Activated naive CD4-positive, alpha-beta T cell treated with anti-CD3 and anti-CD28 coated beads, Interleukin-2, amount 10 ng/mL, durations not matched to agents 7 days and 5 days (primary cell): ENCODE measurements around the gene STK11.

Experiments used
- CTCF ChIA-PET: fragments of 350-600 bp; sonication (Branson Sonifier 250); formaldehyde crosslinking; loops from one replicate; lab custom pipeline; 2021; ENCODE audit warnings: antibody characterized with exemption; lab: Charles Lee
- DNase-seq: peaks from one replicate; pipeline ENCODE4 v3.0.0-alpha.2; 2020
- H3K27ac Mint-ChIP-seq: one replicate; pipeline ENCODE4 v1.8.0; 2021; ENCODE audit warnings: mild to moderate bottlenecking, moderate library complexity, mixed read lengths
- H3K27me3 Mint-ChIP-seq: one replicate; pipeline ENCODE4 v1.8.0; 2021; ENCODE audit warnings: mild to moderate bottlenecking, mixed read lengths
- H3K36me3 Mint-ChIP-seq: one replicate; pipeline ENCODE4 v1.8.0; 2021; ENCODE audit warnings: mixed read lengths
- H3K4me1 Mint-ChIP-seq: one replicate; pipeline ENCODE4 v1.8.0; 2021; ENCODE audit warnings: mixed read lengths
- H3K4me3 Mint-ChIP-seq: one replicate; pipeline ENCODE4 v1.8.0; 2021; ENCODE audit warnings: mild to moderate bottlenecking, moderate library complexity, mixed read lengths
- H3K9me3 Mint-ChIP-seq: one replicate; pipeline ENCODE4 v1.8.0; 2021; ENCODE audit warnings: mixed read lengths

Gene STK11

DNA sequence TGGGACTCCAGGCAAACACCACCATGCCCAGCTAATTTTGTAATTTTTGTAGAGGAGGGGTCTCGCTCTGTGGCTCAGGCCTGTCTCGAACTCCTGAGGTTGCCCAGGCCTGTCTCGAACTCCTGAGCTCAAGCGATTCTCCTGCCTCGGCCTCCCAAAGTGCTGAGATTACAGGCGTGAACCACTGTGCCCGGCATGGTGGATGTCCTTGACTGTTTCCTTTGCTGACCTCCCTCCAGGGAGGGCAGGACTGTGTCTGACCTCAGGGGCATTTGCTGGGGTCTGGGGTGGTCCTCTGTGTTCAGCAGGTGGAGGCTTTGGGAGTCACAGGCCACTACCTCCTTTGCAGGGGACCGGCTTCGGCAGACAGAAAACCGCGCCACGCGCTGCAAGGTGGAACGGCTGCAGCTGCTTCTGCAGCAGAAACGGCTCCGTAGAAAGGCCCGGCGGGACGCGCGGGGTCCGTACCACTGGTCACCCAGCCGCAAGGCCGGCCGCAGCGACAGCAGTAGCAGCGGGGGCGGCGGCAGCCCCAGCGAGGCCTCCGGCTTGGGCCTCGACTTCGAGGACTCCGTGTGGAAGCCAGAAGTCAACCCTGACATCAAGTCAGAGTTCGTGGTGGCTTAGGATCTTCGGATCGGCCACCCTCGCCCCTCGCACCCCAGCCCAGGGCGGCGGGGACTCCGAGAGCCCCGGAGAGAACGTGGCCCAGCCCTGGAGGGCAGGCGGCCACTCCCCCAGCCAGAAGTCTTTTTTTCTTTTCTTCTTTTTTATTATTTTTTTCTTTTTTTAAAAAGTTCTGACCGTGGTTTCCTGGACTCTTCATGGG lies 51.3 kb downstream of the STK11 start:
- no peak for DNase-seq
- Mint-ChIP-seq H3K27ac (peak overlapping the region; percentile 98), H3K27me3 (no peaks in the 10 kb centered on the region), H3K36me3 (peaks cover 37% of the 10 kb centered on the region), H3K4me1 (peaks cover 51% of the 10 kb centered on the region), H3K4me3 (peak overlapping the region; percentile 35), H3K9me3 (no peaks in the 10 kb centered on the region)
- CTCF ChIA-PET = interaction anchor here (1.2 to 5.0 kb wide), 2 partner anchors 10 to 12 kb away, joined by 4 to 17 read pairs; no protein-coding TSS in a partner anchor

DNA sequence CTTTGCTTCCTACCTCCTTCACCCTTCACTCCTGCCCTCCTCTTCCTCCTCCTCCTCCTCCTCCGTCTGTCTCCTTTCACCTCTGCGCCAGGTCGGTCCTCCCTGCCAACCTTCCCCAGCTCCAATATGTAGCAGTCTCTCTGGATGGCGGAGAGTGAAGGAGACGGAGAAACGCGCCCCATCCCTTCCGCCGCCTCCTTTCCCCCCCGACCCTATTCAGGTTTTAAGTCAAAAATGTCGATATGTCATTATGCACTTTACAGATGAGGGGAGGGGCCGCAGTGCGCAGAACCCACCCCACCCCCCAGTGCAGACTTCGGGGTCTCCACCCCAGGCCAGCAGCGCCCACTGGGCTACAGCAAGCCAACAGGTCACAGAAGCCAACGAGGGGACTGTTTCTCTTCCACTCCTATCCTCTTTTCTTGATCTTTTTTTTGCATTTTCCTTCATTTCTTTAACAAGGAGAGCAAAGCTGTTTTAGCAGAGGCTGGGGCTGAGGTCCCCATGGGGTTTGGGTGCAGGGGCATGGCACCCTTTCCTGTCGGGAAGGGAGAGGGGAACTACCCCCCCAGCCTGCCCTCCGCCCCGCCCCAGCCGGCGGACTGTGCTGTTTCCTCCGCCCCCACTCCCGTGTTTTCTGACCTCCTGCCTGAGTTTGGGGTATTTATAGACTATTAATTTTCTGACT lies 52.0 kb downstream of the STK11 start:
- peak overlapping the region; percentile 98 for H3K27ac Mint-ChIP-seq
- DNase-seq = no peak
- CTCF ChIA-PET = interaction anchor here (5.0 kb wide), 1 partner anchor 9 kb away, joined by 17 read pairs; no protein-coding TSS in a partner anchor
- peak overlapping the region; percentile 61 for H3K4me3 Mint-ChIP-seq
- H3K4me1 Mint-ChIP-seq = peaks cover 57% of the 10 kb centered on the region
- no peaks in the 10 kb centered on the region for H3K27me3 Mint-ChIP-seq
- peaks cover 34% of the 10 kb centered on the region for H3K36me3 Mint-ChIP-seq
- H3K9me3 Mint-ChIP-seq = no peaks in the 10 kb centered on the region

DNA sequence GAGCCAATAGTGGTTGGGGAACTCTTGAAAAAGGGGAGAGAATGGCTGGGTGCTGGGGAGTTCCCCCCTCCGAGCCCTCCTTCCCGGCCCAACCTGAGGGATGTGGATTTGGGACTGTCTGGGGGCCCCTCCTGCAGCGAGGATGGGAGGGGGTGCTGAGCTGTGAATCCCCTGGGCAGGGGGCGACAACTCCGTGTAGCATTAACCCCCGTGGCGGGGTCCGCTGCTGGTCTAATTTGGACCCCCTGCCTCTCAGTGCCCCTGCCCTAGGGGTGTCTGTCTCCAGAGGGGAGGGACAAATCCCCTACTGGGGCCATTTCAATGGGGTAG lies 52.5 kb downstream of the STK11 start:
- H3K9me3 Mint-ChIP-seq = no peaks in the 10 kb centered on the region
- CTCF ChIA-PET = interaction anchor here (5.0 kb wide), 1 partner anchor 9 kb away, joined by 17 read pairs; no protein-coding TSS in a partner anchor

DNA sequence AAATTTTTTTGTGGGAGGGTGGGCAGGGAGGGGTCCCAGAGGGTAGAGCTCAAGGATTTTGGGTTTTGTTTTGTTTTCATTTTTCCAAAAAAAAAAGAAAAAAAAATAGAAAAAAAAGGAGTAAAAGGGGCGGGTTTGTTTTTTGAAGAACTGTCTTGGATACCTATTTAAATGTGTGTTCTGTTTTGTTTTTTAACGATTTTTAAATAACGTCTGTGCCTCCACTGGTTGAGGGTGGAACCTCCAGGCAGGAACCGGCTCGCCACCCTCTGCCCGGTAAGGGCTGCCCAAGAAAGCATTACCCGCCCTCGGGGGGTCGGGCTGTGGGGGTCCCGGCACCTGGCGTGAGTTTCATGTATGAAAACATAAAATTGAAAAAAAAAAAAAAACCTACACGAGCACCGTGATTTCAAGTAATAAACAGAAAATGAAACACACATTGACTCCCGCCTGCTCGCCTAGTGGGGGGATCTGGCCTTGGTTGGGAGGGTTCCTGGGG lies 53.2 kb downstream of the STK11 start:
- no peaks in the 10 kb centered on the region for H3K27me3 Mint-ChIP-seq
- peaks cover 29% of the 10 kb centered on the region for H3K36me3 Mint-ChIP-seq

More for the DNA sequence above, 52.5 kb downstream of the STK11 start:
- H3K27ac Mint-ChIP-seq = peak overlapping the region; percentile 98
- DNase-seq = no peak
- peaks cover 62% of the 10 kb centered on the region for H3K4me1 Mint-ChIP-seq
- peaks cover 34% of the 10 kb centered on the region for H3K36me3 Mint-ChIP-seq
- H3K27me3 Mint-ChIP-seq = no peaks in the 10 kb centered on the region
- peak overlapping the region; percentile 61 for H3K4me3 Mint-ChIP-seq

DNA sequence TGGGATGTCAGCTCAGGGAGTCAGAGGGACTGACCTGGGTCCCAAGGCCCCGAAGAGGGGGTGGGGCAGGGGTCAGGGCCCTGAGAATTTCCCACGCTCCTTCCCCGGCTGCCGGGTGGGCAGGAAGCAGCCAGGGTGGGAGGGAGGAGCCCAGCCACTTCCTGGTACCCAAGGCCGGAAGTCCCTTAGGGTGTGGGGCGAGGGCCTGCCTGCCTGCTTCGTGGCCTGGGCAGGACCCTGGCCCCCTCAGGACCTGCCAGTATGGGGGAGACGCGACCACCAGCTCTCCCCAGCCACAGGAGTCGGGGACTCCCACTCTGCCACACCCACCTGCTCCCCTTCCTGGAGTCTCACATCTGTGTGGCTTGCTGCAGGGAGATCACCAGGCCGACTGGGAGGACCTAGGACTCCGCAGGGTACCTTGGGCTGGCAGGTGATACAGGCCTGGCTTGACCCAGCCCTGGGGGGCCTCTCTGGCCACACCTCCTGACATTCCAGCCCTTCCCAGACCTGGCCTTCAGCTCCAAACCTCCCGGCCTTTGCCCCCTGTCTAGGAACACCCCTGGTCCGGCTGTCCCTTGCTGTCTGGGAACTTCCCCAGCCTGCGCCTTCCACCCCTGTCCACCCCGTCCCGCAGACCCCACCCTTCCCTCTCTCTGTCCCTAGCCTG lies 53.8 kb downstream of the STK11 start:
- Mint-ChIP-seq H3K27ac (peak overlapping the region; percentile 98), H3K9me3 (no peaks in the 10 kb centered on the region), H3K36me3 (peaks cover 29% of the 10 kb centered on the region), H3K4me3 (peak overlapping the region; percentile 89), H3K4me1 (peaks cover 64% of the 10 kb centered on the region), H3K27me3 (no peaks in the 10 kb centered on the region)
- CTCF ChIA-PET = interaction anchor here (5.0 kb wide), 1 partner anchor 7 kb away, joined by 17 read pairs; no protein-coding TSS in a partner anchor
- DNase-seq = peak; percentile 86

More for the DNA sequence above, 53.2 kb downstream of the STK11 start:
- CTCF ChIA-PET = interaction anchor here (5.0 kb wide), 1 partner anchor 8 kb away, joined by 17 read pairs; no protein-coding TSS in a partner anchor
- Mint-ChIP-seq H3K4me1 (peaks cover 63% of the 10 kb centered on the region), H3K9me3 (no peaks in the 10 kb centered on the region), H3K4me3 (peak overlapping the region; percentile 89), H3K27ac (peak overlapping the region; percentile 98)
- no peak for DNase-seq

DNA sequence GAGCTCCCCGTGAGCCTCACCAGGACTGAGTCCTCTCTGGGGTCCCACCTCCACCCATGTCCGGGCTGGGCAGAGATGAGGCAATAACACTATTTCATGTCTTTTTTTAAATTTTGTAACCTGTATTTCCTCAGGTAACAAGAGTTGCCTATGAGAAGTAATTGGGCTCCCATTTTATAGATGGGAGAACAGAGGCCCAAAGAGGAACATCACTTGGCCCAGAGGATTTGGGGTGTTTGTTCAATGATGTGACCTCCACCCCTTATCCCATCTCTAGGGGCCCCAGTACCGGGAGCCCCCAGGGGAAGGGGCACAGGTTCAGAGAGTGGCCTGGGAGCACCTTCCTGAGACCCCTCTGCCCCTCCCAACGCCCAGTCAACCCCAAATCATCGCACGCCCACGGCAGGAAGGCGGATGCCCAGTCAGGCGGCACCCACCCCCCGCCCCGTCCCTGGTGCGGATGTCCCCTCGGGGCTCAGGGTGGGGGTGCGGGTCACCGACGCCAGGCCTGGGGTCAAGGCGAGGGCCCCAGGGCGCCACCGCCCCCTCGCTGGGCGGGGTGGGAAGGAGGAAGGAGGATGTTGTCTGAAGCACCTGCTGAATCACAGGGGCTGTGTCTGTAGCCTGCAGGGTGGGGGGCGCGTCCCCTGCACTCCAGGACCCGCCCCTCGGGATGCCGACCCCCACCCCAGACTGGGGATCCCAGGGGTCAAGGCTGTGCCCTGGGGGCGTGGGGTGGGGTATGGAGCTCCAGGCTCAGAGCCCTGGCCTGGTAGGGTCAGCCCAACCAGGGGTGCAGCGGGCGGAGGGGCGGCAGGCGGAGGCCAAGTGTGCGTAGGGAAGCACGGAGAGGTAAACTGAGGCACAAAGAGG lies 54.5 kb downstream of the STK11 start:
- CTCF ChIA-PET = no interaction called here
- Mint-ChIP-seq H3K36me3 (peaks cover 22% of the 10 kb centered on the region), H3K4me3 (peak overlapping the region; percentile 94), H3K9me3 (no peaks in the 10 kb centered on the region), H3K4me1 (peaks cover 61% of the 10 kb centered on the region), H3K27me3 (no peaks in the 10 kb centered on the region), H3K27ac (peak overlapping the region; percentile 98)
- DNase-seq = peak; percentile 72

DNA sequence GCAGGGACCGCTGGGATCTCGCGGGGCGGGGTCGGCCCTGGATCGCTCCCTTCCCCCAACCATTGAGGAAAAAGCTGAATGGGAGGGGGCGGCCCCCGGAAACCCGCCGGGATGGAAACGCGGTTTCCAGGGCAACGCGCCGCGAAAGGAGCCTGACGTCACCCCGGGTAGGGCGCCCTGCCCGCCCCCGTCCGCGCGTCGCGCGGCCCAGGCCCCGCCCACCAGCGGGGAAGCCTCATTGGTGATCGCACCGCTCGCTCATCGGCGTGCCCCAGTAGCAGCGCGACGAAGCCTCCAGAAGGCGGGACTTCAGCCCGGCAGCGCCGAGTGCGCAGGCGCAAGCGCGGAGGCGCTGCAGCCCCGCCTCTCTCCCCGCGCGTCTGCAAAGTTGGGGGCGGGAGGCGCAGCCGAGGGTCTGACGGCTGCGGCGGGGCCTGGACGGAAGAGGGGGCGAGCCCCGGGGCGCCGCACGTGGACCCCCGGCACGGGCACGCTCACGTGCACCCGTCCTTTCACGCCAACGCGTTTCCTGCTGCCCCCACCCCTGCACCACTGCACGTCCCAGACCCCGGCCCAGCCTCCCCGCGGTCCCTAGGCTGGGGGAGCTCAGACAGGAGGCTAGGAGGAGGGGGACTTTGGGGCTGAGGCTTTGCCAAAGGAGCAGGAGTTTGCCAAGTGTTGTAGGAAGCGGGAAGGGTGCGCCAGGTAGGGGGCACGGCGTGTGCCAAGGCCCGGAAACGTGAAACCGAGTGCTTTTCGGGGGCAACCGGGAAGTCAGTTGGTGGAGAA lies 55.4 kb downstream of the STK11 start:
- H3K27ac Mint-ChIP-seq = peak overlapping the region; percentile 98
- CTCF ChIA-PET = interaction anchor here (2.7 kb wide), 1 partner anchor 17 kb away, joined by 18 read pairs; no protein-coding TSS in a partner anchor
- H3K4me1 Mint-ChIP-seq = peaks cover 65% of the 10 kb centered on the region
- H3K27me3 Mint-ChIP-seq = no peaks in the 10 kb centered on the region
- H3K9me3 Mint-ChIP-seq = no peaks in the 10 kb centered on the region
- peak; percentile 97 for DNase-seq
- peaks cover 21% of the 10 kb centered on the region for H3K36me3 Mint-ChIP-seq
- H3K4me3 Mint-ChIP-seq = peak overlapping the region; percentile 94

DNA sequence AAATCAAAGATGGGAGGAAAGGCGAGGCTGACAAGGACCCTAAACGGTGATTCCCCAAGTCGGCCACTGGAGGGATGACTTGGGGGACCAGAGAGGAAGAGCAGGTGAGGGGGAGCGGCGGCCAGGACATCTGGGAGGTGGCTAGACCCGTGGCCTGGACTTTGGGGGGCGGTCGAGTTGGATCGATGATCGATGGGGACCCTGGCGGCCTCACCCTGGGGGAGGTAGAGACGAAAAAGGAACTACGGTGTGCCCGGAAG lies 55.9 kb downstream of the STK11 start:
- CTCF ChIA-PET = interaction anchor here (2.7 kb wide), 1 partner anchor 17 kb away, joined by 18 read pairs; no protein-coding TSS in a partner anchor
- Mint-ChIP-seq H3K4me3 (peak overlapping the region; percentile 94), H3K9me3 (no peaks in the 10 kb centered on the region), H3K4me1 (peaks cover 67% of the 10 kb centered on the region), H3K36me3 (peaks cover 18% of the 10 kb centered on the region), H3K27me3 (no peaks in the 10 kb centered on the region), H3K27ac (peak overlapping the region; percentile 95)
- peak; percentile 54 for DNase-seq

DNA sequence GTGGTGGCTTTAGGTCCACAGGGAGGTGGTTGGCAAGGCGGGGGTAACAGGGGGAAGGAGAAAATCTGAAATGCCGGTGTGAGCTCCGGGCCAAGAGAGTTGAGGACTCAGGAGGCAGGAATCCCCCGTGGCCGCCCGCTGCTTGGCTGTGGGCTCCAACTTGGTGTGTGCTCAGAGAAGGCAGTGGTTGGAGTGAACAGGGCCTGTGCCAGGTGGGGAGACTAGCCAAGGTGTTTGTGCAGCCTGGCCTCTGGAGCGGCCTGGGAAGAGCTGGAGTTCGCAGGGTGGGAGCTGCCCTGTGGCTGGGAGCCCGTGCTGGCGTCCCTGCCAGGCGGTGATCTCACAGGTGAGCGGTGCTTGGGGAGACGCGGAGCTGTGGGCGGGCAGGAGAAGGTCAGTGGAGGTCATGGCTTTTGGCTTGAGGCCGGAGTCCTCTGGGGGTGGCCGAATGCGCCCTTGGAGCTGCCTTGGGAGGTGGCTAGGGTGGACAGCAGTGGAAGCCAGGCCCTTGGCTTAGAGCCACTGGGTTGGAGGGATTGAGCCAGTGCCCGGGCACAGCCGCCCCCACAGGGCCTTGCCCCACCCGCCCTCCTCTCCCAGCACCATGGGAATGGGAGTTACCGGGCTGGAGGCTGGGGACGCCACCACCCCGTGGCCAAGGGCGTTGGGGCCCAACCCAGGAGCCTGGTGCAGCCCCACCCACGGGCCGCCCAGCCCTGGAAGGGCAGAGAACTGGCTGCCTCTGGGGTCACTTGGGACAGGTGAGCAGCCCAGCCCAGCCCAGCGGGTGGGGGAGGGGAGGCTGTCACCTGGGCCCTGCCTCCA lies 56.4 kb downstream of the STK11 start:
- DNase-seq = no peak
- peak overlapping the region; percentile 95 for H3K27ac Mint-ChIP-seq
- peaks cover under 1% of the 10 kb centered on the region for H3K27me3 Mint-ChIP-seq
- H3K4me1 Mint-ChIP-seq = peaks cover 67% of the 10 kb centered on the region
- CTCF ChIA-PET = interaction anchor here (2.7 kb wide), 1 partner anchor 18 kb away, joined by 18 read pairs; no protein-coding TSS in a partner anchor
- H3K36me3 Mint-ChIP-seq = peaks cover 18% of the 10 kb centered on the region
- H3K4me3 Mint-ChIP-seq = peak overlapping the region; percentile 94
- H3K9me3 Mint-ChIP-seq = no peaks in the 10 kb centered on the region

DNA sequence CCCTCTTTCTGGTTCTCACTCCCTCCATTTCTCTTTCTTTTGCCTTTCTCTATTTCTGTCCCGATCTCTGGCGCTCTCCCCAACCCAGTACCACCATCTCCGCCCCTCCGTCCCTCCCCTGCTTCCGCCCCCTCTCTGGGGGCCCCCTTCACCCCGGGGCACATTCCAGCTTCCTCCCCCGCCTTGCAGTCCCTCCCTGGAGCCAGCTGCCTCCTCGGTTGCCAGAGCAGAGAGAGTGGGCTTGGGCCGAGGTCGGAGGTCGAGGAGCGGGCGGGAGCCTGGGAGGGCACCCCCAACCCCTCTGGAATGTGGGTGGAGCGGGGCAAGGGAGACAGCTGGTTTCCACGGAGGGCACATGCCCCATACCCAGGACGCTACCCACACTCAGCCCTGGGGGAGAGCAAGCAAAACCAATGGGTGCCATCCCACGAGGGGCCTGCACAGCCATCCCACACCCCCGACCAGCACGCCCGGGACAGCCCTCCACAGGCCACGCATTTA lies 57.1 kb downstream of the STK11 start:
- no peaks in the 10 kb centered on the region for H3K9me3 Mint-ChIP-seq
- peak overlapping the region; percentile 40 for H3K4me3 Mint-ChIP-seq
- DNase-seq = no peak
- H3K27ac Mint-ChIP-seq = no peak overlapping the region
- H3K4me1 Mint-ChIP-seq = peaks cover 69% of the 10 kb centered on the region
- H3K27me3 Mint-ChIP-seq = peaks cover 7% of the 10 kb centered on the region
- CTCF ChIA-PET = interaction anchor here (2.7 kb wide), 1 partner anchor 19 kb away, joined by 18 read pairs; no protein-coding TSS in a partner anchor
- peaks cover 13% of the 10 kb centered on the region for H3K36me3 Mint-ChIP-seq

DNA sequence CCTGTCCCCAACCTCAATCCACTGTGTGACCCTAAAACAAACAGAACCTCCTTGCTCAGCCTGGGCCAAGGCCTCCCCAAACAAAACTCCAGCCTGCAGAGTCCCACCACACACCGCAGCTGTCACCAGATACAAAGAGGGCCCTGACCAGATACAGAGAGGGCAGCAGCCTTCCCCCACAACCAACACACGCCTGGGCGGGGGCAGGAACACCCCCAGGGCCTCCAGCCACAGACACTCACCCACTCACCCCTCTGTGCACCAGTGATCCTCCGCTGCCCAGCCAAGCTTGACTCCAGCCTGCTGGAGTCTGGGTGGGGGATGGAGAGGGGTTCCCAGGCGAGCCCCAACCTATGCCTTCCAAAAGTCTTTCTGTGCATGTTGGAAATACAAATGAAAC lies 57.6 kb downstream of the STK11 start:
- CTCF ChIA-PET = interaction anchor here (2.7 kb wide), 1 partner anchor 19 kb away, joined by 18 read pairs; no protein-coding TSS in a partner anchor

More for the DNA sequence above, 57.6 kb downstream of the STK11 start:
- Mint-ChIP-seq H3K27me3 (peaks cover 9% of the 10 kb centered on the region), H3K27ac (peak overlapping the region; percentile 58), H3K4me3 (peak overlapping the region; percentile 50), H3K9me3 (no peaks in the 10 kb centered on the region), H3K4me1 (peaks cover 67% of the 10 kb centered on the region), H3K36me3 (peaks cover 10% of the 10 kb centered on the region)
- no peak for DNase-seq
